Mesendoderm (in vitro differentiated cells): ENCODE results near the gene MED25. TPM values are rescaled to one million over a fixed set of nuclear protein-coding genes. Genes with fewer than 3 reads are reported as not detected.

Source experiments
- DNase-seq: peaks from one replicate; pipeline ENCODE4 v3.0.0; 2013
- H2AK5ac ChIP-seq: 2 replicates; pipeline ENCODE4 v1.6.1; 2013; ENCODE audit warnings: low read length, inconsistent platforms
- H2BK120ac ChIP-seq: 2 replicates; pipeline ENCODE4 v1.6.1; 2013; ENCODE audit warnings: low read depth, mild to moderate bottlenecking, low read length, moderate library complexity, mixed read lengths
- H2BK15ac ChIP-seq: replicated peaks from 2 replicates; pipeline ENCODE4 v1.6.1; 2013; ENCODE audit warnings: low read depth, mild to moderate bottlenecking, moderate library complexity
- H2BK5ac ChIP-seq: 2 replicates; pipeline ENCODE4 v1.6.1; 2013; ENCODE audit warnings: low read length, inconsistent platforms
- H3K18ac ChIP-seq: 2 replicates; pipeline ENCODE4 v1.6.1; 2013; ENCODE audit warnings: mild to moderate bottlenecking, low read length, mixed read lengths
- H3K23ac ChIP-seq: one replicate; pipeline ENCODE4 v1.6.1; 2013; ENCODE audit warnings: low read length
- H3K27ac ChIP-seq: 2 replicates; pipeline ENCODE4 v1.5.1; 2013; ENCODE audit warnings: low read depth, mild to moderate bottlenecking, inconsistent platforms, low read length, moderate library complexity
- H3K27me3 ChIP-seq: 2 replicates; pipeline ENCODE4 v1.6.1; 2013; ENCODE audit warnings: low read length, control low read depth, mild to moderate bottlenecking, inconsistent platforms; ENCODE audit not compliant: insufficient read depth, poor library complexity
- H3K36me3 ChIP-seq: 2 replicates; pipeline ENCODE4 v1.6.1; 2013; ENCODE audit warnings: low read length, inconsistent platforms; ENCODE audit not compliant: control insufficient read depth, insufficient read depth
- H3K4ac ChIP-seq: one replicate; pipeline ENCODE4 v1.6.1; 2013; ENCODE audit warnings: low read depth, mild to moderate bottlenecking, low read length, moderate library complexity
- H3K4me1 ChIP-seq: 2 replicates; pipeline ENCODE4 v1.6.1; 2013; ENCODE audit warnings: low read depth, low read length, inconsistent platforms; ENCODE audit not compliant: control insufficient read depth
- H3K4me2 ChIP-seq: 2 replicates; pipeline ENCODE4 v1.6.1; 2013; ENCODE audit warnings: low read length
- H3K4me3 ChIP-seq: 2 replicates; pipeline ENCODE4 v1.5.1; 2013; ENCODE audit warnings: mild to moderate bottlenecking, low read length
- H3K56ac ChIP-seq: one replicate; pipeline ENCODE4 v1.6.1; 2013; ENCODE audit warnings: low read length
- H3K79me1 ChIP-seq: 2 replicates; pipeline ENCODE4 v1.6.1; 2013; ENCODE audit warnings: low read length, inconsistent platforms
- H3K79me2 ChIP-seq: 2 replicates; pipeline ENCODE4 v1.6.1; 2013; ENCODE audit warnings: mild to moderate bottlenecking, low read length; ENCODE audit not compliant: control insufficient read depth, insufficient read depth
- H3K9ac ChIP-seq: 2 replicates; pipeline ENCODE4 v1.6.1; 2013; ENCODE audit warnings: low read length, inconsistent platforms
- H4K5ac ChIP-seq: one replicate; pipeline ENCODE4 v1.6.1; 2013; ENCODE audit warnings: low read length
- H4K8ac ChIP-seq: one replicate; pipeline ENCODE4 v1.6.1; 2013; ENCODE audit warnings: low read depth, mild to moderate bottlenecking, control low read depth, low read length, moderate library complexity
- WGBS: extraction: QIAGEN DNeasy Blood & Tissue Kit; methylation state at CpG from one replicate; pipeline ENCODE4 v1.1.7; 2013; ENCODE audit warnings: low lambda C conversion rate, missing lambda C conversion rate; ENCODE audit not compliant: insufficient coverage; ENCODE audit errors: extremely low coverage; 5-methylcytosine and 5-hydroxymethylcytosine counted together
- polyA plus RNA-seq, 2 experiments: library from polyadenylated mRNA; stranded (reverse); fragments of 200-250 nt; gene quantifications; one replicate each; pipeline ENCODE4 v1.2.3, GENCODE V29; 2013

The MED25 gene
- polyA plus RNA-seq (2013, experiment 1 of 2), result 42.3 TPM
- 43.2 TPM for polyA plus RNA-seq (2013, experiment 2 of 2)

- no peaks in the 10 kb centered on the region for H3K36me3 ChIP-seq
- no peak within 1 kb of the TSS for H4K8ac ChIP-seq
- H4K5ac ChIP-seq, result no peak within 1 kb of the TSS
- peaks cover 7% of the 10 kb centered on the region for H3K79me1 ChIP-seq
- peak within 1 kb of the TSS; percentile 74 for H3K9ac ChIP-seq
- H3K27me3 ChIP-seq, result no peaks in the 10 kb centered on the region
- H3K4me3 ChIP-seq, result peak within 1 kb of the TSS; percentile 56
- no peak within 1 kb of the TSS for H3K23ac ChIP-seq
- DNase-seq, result peak; percentile 90
- H3K4ac ChIP-seq, result peak within 1 kb of the TSS; percentile 40
- peak within 1 kb of the TSS; percentile 61 for H3K4me2 ChIP-seq
- peaks cover 11% of the 10 kb centered on the region for H3K79me2 ChIP-seq
- H2BK5ac ChIP-seq, result no peak within 1 kb of the TSS
- no peak within 1 kb of the TSS for H3K27ac ChIP-seq
- whole genome bisulfite sequencing, result no CpG with 5 or more reads among the region's 57 CpGs
- no peaks in the 10 kb centered on the region for H3K4me1 ChIP-seq
- peak within 1 kb of the TSS; percentile 90 for H3K56ac ChIP-seq
- H2BK120ac ChIP-seq, result no peak within 1 kb of the TSS
- H3K18ac ChIP-seq, result peak within 1 kb of the TSS; percentile 7
- H2BK15ac ChIP-seq, result no peak within 1 kb of the TSS
- H2AK5ac ChIP-seq, result no peak within 1 kb of the TSS
Observed at GRCh38 chr19:49817964-49818648, at the start of gene MED25. TSS of gene MED25 (plus strand) at chr19:49818289. CDS start at chr19:49818342, 53 bp downstream.

- Histone ChIP-seq H3K27ac (no peak overlapping the region), H3K79me2 (peaks cover 17% of the 10 kb centered on the region), H3K4me1 (peaks cover 3% of the 10 kb centered on the region), H3K9ac (no peak overlapping the region), H3K56ac (no peak overlapping the region), H2BK120ac (no peak overlapping the region), H3K4me2 (no peak overlapping the region), H2AK5ac (no peak overlapping the region), H3K36me3 (no peaks in the 10 kb centered on the region), H3K4me3 (no peak overlapping the region), H3K4ac (no peak overlapping the region), H2BK5ac (no peak overlapping the region), H2BK15ac (no peak overlapping the region), H4K5ac (no peak overlapping the region), H3K27me3 (no peaks in the 10 kb centered on the region), H3K18ac (no peak overlapping the region), H4K8ac (no peak overlapping the region), H3K79me1 (peaks cover 21% of the 10 kb centered on the region), H3K23ac (no peak overlapping the region)
- no CpG with 5 or more reads among the region's 8 CpGs for WGBS
- DNase-seq, result no peak
Observed at GRCh38 chr19:49770529-49770928, 47.6 kb upstream of the MED25 start.

GRCh38 chr19:49771674-49772139 lies 46.4 kb upstream of the MED25 start:
- H3K27me3 ChIP-seq, result no peaks in the 10 kb centered on the region
- no peak overlapping the region for H3K4me2 ChIP-seq
- no peak overlapping the region for H2BK120ac ChIP-seq
- no peak overlapping the region for H3K27ac ChIP-seq
- H2AK5ac ChIP-seq, result no peak overlapping the region
- no CpG with 5 or more reads among the region's 13 CpGs for WGBS
- no peak overlapping the region for H3K9ac ChIP-seq
- no peak overlapping the region for H3K4me3 ChIP-seq
- no peak overlapping the region for H3K56ac ChIP-seq
- no peak overlapping the region for H2BK15ac ChIP-seq
- no peak overlapping the region for H3K18ac ChIP-seq
- H3K36me3 ChIP-seq, result no peaks in the 10 kb centered on the region
- H3K79me2 ChIP-seq, result peaks cover 17% of the 10 kb centered on the region
- no peak overlapping the region for H4K8ac ChIP-seq
- H3K79me1 ChIP-seq, result peaks cover 24% of the 10 kb centered on the region
- no peak for DNase-seq
- no peaks in the 10 kb centered on the region for H3K4me1 ChIP-seq
- no peak overlapping the region for H2BK5ac ChIP-seq
- no peak overlapping the region for H3K4ac ChIP-seq
- no peak overlapping the region for H4K5ac ChIP-seq
- H3K23ac ChIP-seq, result no peak overlapping the region

GRCh38 chr19:49772850-49773432 lies 45.1 kb upstream of the MED25 start:
- H3K36me3 ChIP-seq, result no peaks in the 10 kb centered on the region
- no peak overlapping the region for H2BK15ac ChIP-seq
- H3K23ac ChIP-seq, result no peak overlapping the region
- H3K27ac ChIP-seq, result no peak overlapping the region
- no peak overlapping the region for H3K4me3 ChIP-seq
- peaks cover 9% of the 10 kb centered on the region for H3K79me2 ChIP-seq
- H3K4me1 ChIP-seq, result no peaks in the 10 kb centered on the region
- H3K56ac ChIP-seq, result no peak overlapping the region
- H4K5ac ChIP-seq, result no peak overlapping the region
- DNase-seq, result no peak
- H3K9ac ChIP-seq, result no peak overlapping the region
- no peak overlapping the region for H4K8ac ChIP-seq
- H3K27me3 ChIP-seq, result no peaks in the 10 kb centered on the region
- H3K4ac ChIP-seq, result no peak overlapping the region
- no peak overlapping the region for H2BK120ac ChIP-seq
- H3K4me2 ChIP-seq, result no peak overlapping the region
- H2BK5ac ChIP-seq, result no peak overlapping the region
- peaks cover 19% of the 10 kb centered on the region for H3K79me1 ChIP-seq
- WGBS, result no CpG with 5 or more reads among the region's 10 CpGs
- H2AK5ac ChIP-seq, result no peak overlapping the region
- no peak overlapping the region for H3K18ac ChIP-seq

GRCh38 chr19:49773663-49774350 lies 44.3 kb upstream of the MED25 start:
- no peaks in the 10 kb centered on the region for H3K4me1 ChIP-seq
- no peak overlapping the region for H3K18ac ChIP-seq
- H3K4ac ChIP-seq, result no peak overlapping the region
- no peaks in the 10 kb centered on the region for H3K27me3 ChIP-seq
- H3K79me1 ChIP-seq, result peaks cover 12% of the 10 kb centered on the region
- H2BK120ac ChIP-seq, result no peak overlapping the region
- H3K4me3 ChIP-seq, result no peak overlapping the region
- no peak overlapping the region for H4K5ac ChIP-seq
- H2BK15ac ChIP-seq, result no peak overlapping the region
- H3K79me2 ChIP-seq, result peaks cover 2% of the 10 kb centered on the region
- no peak overlapping the region for H2AK5ac ChIP-seq
- H3K9ac ChIP-seq, result no peak overlapping the region
- no peak overlapping the region for H3K27ac ChIP-seq
- no peak overlapping the region for H3K23ac ChIP-seq
- no peak overlapping the region for H2BK5ac ChIP-seq
- no peaks in the 10 kb centered on the region for H3K36me3 ChIP-seq
- no peak for DNase-seq
- WGBS, result no CpG with 5 or more reads among the region's 8 CpGs
- no peak overlapping the region for H4K8ac ChIP-seq
- no peak overlapping the region for H3K4me2 ChIP-seq
- H3K56ac ChIP-seq, result no peak overlapping the region
